Naive thymus-derived CD4-positive, alpha-beta T cell (primary cell): ENCODE data around the gene PAX6. TPM values are rescaled to one million over a fixed set of nuclear protein-coding genes. Genes with fewer than 3 reads are reported as not detected.
A peak's percentile ranks its signal among the peaks of the same experiment; 100 is the strongest.

Experiments
- ATAC-seq: fragments of 150-1000 bp; cut with Tn5 transposase; 2 replicates; pipeline ENCODE4 v1.10.0; 2021; ENCODE audit warnings: mild to moderate bottlenecking, moderate library complexity
- CTCF ChIA-PET: fragments of 350-600 bp; sonication (Branson Sonifier 250); formaldehyde crosslinking; loops from one replicate; lab custom pipeline; 2021; ENCODE audit warnings: antibody characterized with exemption; lab: Charles Lee
- POLR2A ChIA-PET: fragments of 350-600 bp; sonication (Branson Sonifier 250); formaldehyde crosslinking; loops from one replicate; lab custom pipeline; 2021; ENCODE audit warnings: antibody characterized with exemption, inconsistent platforms; lab: Charles Lee
- DNase-seq, 9 donors: peaks; one replicate each; pipeline versions ENCODE4 v3.0.0 to v3.0.0-alpha.2; 2020 to 2022; ENCODE audit warnings: mixed read lengths in 1 of 9
- H3K27ac ChIP-seq: one replicate; pipeline ENCODE4 v1.7.0; 2013; ENCODE audit warnings: mild to moderate bottlenecking, low read depth, low read length, moderate library complexity
- H3K27me3 ChIP-seq, 2 donors: one replicate each; pipeline ENCODE4 v1.7.0; 2013; ENCODE audit warnings: low read length in 2 of 2, mild to moderate bottlenecking in 2 of 2, moderate library complexity in 2 of 2; ENCODE audit not compliant: control insufficient read depth in 2 of 2, insufficient read depth in 2 of 2
- H3K36me3 ChIP-seq, 3 experiments: 1 replicate in 2 of 3; 2 replicates in 1 of 3; pipeline ENCODE4 v1.7.0; 2013; ENCODE audit warnings: low read length in 3 of 3, mild to moderate bottlenecking in 3 of 3, moderate library complexity in 1 of 3; ENCODE audit not compliant: insufficient read depth in 3 of 3, control insufficient read depth in 2 of 3
- H3K4me1 ChIP-seq, 2 donors: one replicate each; pipeline ENCODE4 v1.7.0; 2013; ENCODE audit warnings: low read length in 2 of 2, mild to moderate bottlenecking in 2 of 2, moderate library complexity in 1 of 2; ENCODE audit not compliant: control insufficient read depth in 2 of 2, insufficient read depth in 2 of 2
- H3K4me3 ChIP-seq: 2 replicates; pipeline ENCODE4 v1.7.0; 2013; ENCODE audit warnings: mild to moderate bottlenecking, low read length
- H3K9me3 ChIP-seq, 3 experiments: 1 replicate in 2 of 3; 2 replicates in 1 of 3; pipeline ENCODE4 v1.7.0; 2013; ENCODE audit warnings: low read length in 3 of 3; ENCODE audit not compliant: control insufficient read depth in 2 of 3
- H3K27ac Mint-ChIP-seq, 9 donors: one replicate each; pipeline ENCODE4 v1.8.0; 2020 to 2022; ENCODE audit warnings: mixed read lengths in 9 of 9, mild to moderate bottlenecking in 8 of 9, moderate library complexity in 5 of 9, inconsistent platforms in 2 of 9
- H3K27me3 Mint-ChIP-seq, 5 donors: one replicate each; pipeline ENCODE4 v1.8.0; 2021 to 2022; ENCODE audit warnings: mixed read lengths in 5 of 5, mild to moderate bottlenecking in 1 of 5
- H3K36me3 Mint-ChIP-seq, 5 donors: one replicate each; pipeline ENCODE4 v1.8.0; 2020 to 2022; ENCODE audit warnings: mixed read lengths in 5 of 5, mild to moderate bottlenecking in 3 of 5, inconsistent platforms in 1 of 5
- H3K4me1 Mint-ChIP-seq, 7 donors: one replicate each; pipeline ENCODE4 v1.8.0; 2020 to 2022; ENCODE audit warnings: mixed read lengths in 7 of 7, mild to moderate bottlenecking in 3 of 7, inconsistent platforms in 1 of 7
- H3K4me3 Mint-ChIP-seq, 10 donors: one replicate each; pipeline ENCODE4 v1.8.0; 2020 to 2022; ENCODE audit warnings: mild to moderate bottlenecking in 10 of 10, mixed read lengths in 10 of 10, moderate library complexity in 6 of 10, inconsistent platforms in 2 of 10
- H3K9me3 Mint-ChIP-seq, 11 donors: one replicate each; pipeline ENCODE4 v1.8.0; 2020 to 2022; ENCODE audit warnings: mixed read lengths in 11 of 11, mild to moderate bottlenecking in 4 of 11, inconsistent platforms in 1 of 11, moderate library complexity in 1 of 11
- intact Hi-C, 2 donors: fragments of 100-400 bp; cut with micrococcal nuclease; formaldehyde crosslinking; loops; one replicate each; pipeline ENCODE4 v1.15.1; 2023
- polyA plus RNA-seq, 2 donors: library from polyadenylated mRNA; unstranded; fragments of 300-500 nt; fragmentation: Illumina TruSeq; gene quantifications; one replicate each; pipeline ENCODE4 v1.2.3, GENCODE V29; 2021
- total RNA-seq, 6 experiments: library from RNA in 5 of 6; stranded (reverse) in 5 of 6; gene quantifications; 1 replicate in 5 of 6; 2 replicates in 1 of 6; pipeline ENCODE4 v1.2.3 and lab custom pipeline; 2021 to 2026

The PAX6 gene
- total and polyA plus RNA-seq, 7 experiments from 2014 or later = not detected

- peak overlapping the region in 1 of 9 donors; percentile 77 for H3K27ac Mint-ChIP-seq
- DNase-seq (no peak), ATAC-seq (no peak)
- ChIA-PET POLR2A (no interaction called here), CTCF (no interaction called here)
- Histone ChIP-seq H3K27me3 (peaks cover 11 to 36% of the 10 kb centered on the region in 2 donors), H3K9me3 (peaks cover 0 to 3% (median 0%) of the 10 kb centered on the region in 3 experiments), H3K4me1 (no peaks in the 10 kb centered on the region), H3K36me3 (no peaks in the 10 kb centered on the region), H3K4me3 (no peak overlapping the region), H3K27ac (no peak overlapping the region)
- H3K4me1 Mint-ChIP-seq = peaks cover 3 to 30% (median 21%) of the 10 kb centered on the region in 7 donors
- peaks cover 0 to 5% (median 1%) of the 10 kb centered on the region in 5 donors for H3K36me3 Mint-ChIP-seq
- H3K9me3 Mint-ChIP-seq = peaks cover 0 to 21% (median 2%) of the 10 kb centered on the region in 11 donors
- peaks cover 69 to 72% (median 70%) of the 10 kb centered on the region in 5 donors for H3K27me3 Mint-ChIP-seq
- intact Hi-C loops = loop anchor here in 1 of 2 donors (2.0 to 5.0 kb wide), 2 partner anchors 15 to 610 kb away; partner anchors contain the start of gene WT1
- peak overlapping the region in 6 of 10 donors; percentile 6 to 66 (median 44) for H3K4me3 Mint-ChIP-seq
Measured at GRCh38 chr11:31827455-31828206, 16.5 kb upstream of the PAX6 start.

GRCh38 chr11:31826536-31827438 is 15.7 kb upstream of the PAX6 start:
- peak overlapping the region in 7 of 10 donors; percentile 10 to 66 (median 51) for H3K4me3 Mint-ChIP-seq
- ATAC-seq = no peak
- H3K9me3 ChIP-seq = peaks cover 0 to 3% (median 0%) of the 10 kb centered on the region in 3 experiments
- ChIA-PET POLR2A (no interaction called here), CTCF (interaction anchor here (0.5 kb wide), 1 partner anchor 467 kb away, joined by 4 read pairs; no protein-coding TSS in a partner anchor)
- H3K27ac ChIP-seq = no peak overlapping the region
- H3K4me1 Mint-ChIP-seq = peaks cover 3 to 30% (median 21%) of the 10 kb centered on the region in 7 donors
- H3K27ac Mint-ChIP-seq = peak overlapping the region in 1 of 9 donors; percentile 77
- H3K4me3 ChIP-seq = no peak overlapping the region
- DNase-seq = no peak
- peaks cover 11 to 40% of the 10 kb centered on the region in 2 donors for H3K27me3 ChIP-seq
- peaks cover 0 to 9% (median 3%) of the 10 kb centered on the region in 5 donors for H3K36me3 Mint-ChIP-seq
- no peaks in the 10 kb centered on the region for H3K36me3 ChIP-seq
- H3K4me1 ChIP-seq = no peaks in the 10 kb centered on the region
- peaks cover 77 to 79% (median 78%) of the 10 kb centered on the region in 5 donors for H3K27me3 Mint-ChIP-seq
- intact Hi-C loops = loop anchor here in 1 of 2 donors (2.0 to 5.0 kb wide), 2 partner anchors 14 to 611 kb away; partner anchors contain the start of gene WT1
- H3K9me3 Mint-ChIP-seq = peaks cover 0 to 26% (median 5%) of the 10 kb centered on the region in 11 donors

GRCh38 chr11:31825838-31826484 is 14.8 kb upstream of the PAX6 start:
- H3K27ac Mint-ChIP-seq = peak overlapping the region in 1 of 9 donors; percentile 62
- intact Hi-C loops = loop anchor here in 1 of 2 donors (2.0 to 5.0 kb wide), 3 partner anchors 13 to 611 kb away; partner anchors contain the start of gene WT1
- H3K36me3 ChIP-seq = no peaks in the 10 kb centered on the region
- peaks cover 0 to 34% (median 5%) of the 10 kb centered on the region in 11 donors for H3K9me3 Mint-ChIP-seq
- H3K27me3 Mint-ChIP-seq = peaks cover 85 to 87% (median 86%) of the 10 kb centered on the region in 5 donors
- H3K27ac ChIP-seq = no peak overlapping the region
- ATAC-seq = no peak
- CTCF ChIA-PET = no interaction called here
- POLR2A ChIA-PET = interaction anchor here (0.5 kb wide), 1 partner anchor 35 kb away, joined by 3 read pairs; no protein-coding TSS in a partner anchor
- peaks cover 0 to 3% (median 0%) of the 10 kb centered on the region in 3 experiments for H3K9me3 ChIP-seq
- H3K4me3 ChIP-seq = no peak overlapping the region
- peaks cover 3 to 30% (median 21%) of the 10 kb centered on the region in 7 donors for H3K4me1 Mint-ChIP-seq
- peaks cover 11 to 48% of the 10 kb centered on the region in 2 donors for H3K27me3 ChIP-seq
- no peak for DNase-seq
- H3K4me1 ChIP-seq = no peaks in the 10 kb centered on the region
- H3K36me3 Mint-ChIP-seq = peaks cover 0 to 12% (median 3%) of the 10 kb centered on the region in 5 donors
- H3K4me3 Mint-ChIP-seq = peak overlapping the region in 8 of 10 donors; percentile 10 to 55 (median 33)

GRCh38 chr11:31824879-31825837 is 14.0 kb upstream of the PAX6 start:
- Mint-ChIP-seq H3K9me3 (peaks cover 0 to 34% (median 5%) of the 10 kb centered on the region in 11 donors), H3K27ac (peak overlapping the region in 1 of 9 donors; percentile 73), H3K4me1 (peaks cover 3 to 30% (median 21%) of the 10 kb centered on the region in 7 donors), H3K27me3 (peaks cover 83 to 91% (median 88%) of the 10 kb centered on the region in 5 donors), H3K4me3 (peak overlapping the region in 9 of 10 donors; percentile 4 to 55 (median 32)), H3K36me3 (peaks cover 0 to 12% (median 3%) of the 10 kb centered on the region in 5 donors)
- ATAC-seq (no peak), DNase-seq (no peak)
- Histone ChIP-seq H3K27ac (no peak overlapping the region), H3K9me3 (peaks cover 0 to 3% (median 0%) of the 10 kb centered on the region in 3 experiments), H3K27me3 (peaks cover 11 to 50% of the 10 kb centered on the region in 2 donors), H3K4me3 (no peak overlapping the region), H3K36me3 (no peaks in the 10 kb centered on the region), H3K4me1 (no peaks in the 10 kb centered on the region)
- ChIA-PET CTCF (no interaction called here), POLR2A (no interaction called here)
- intact Hi-C loops = loop anchor here in 1 of 2 donors (2.0 to 5.0 kb wide), 2 partner anchors 24 to 612 kb away; partner anchors contain the start of gene WT1

GRCh38 chr11:31824332-31824878 is 13.3 kb upstream of the PAX6 start:
- DNase-seq = no peak
- Mint-ChIP-seq H3K36me3 (peaks cover 0 to 12% (median 3%) of the 10 kb centered on the region in 5 donors), H3K4me3 (peak overlapping the region in 6 of 10 donors; percentile 12 to 51 (median 24)), H3K9me3 (peaks cover 0 to 34% (median 5%) of the 10 kb centered on the region in 11 donors), H3K27ac (peak overlapping the region in 1 of 9 donors; percentile 73), H3K27me3 (peaks cover 81 to 89% (median 86%) of the 10 kb centered on the region in 5 donors), H3K4me1 (peaks cover 3 to 30% (median 21%) of the 10 kb centered on the region in 7 donors)
- no peaks in the 10 kb centered on the region for H3K4me1 ChIP-seq
- ChIA-PET CTCF (no interaction called here), POLR2A (no interaction called here)
- no peaks in the 10 kb centered on the region for H3K36me3 ChIP-seq
- no peak for ATAC-seq
- no peak overlapping the region for H3K4me3 ChIP-seq
- H3K27me3 ChIP-seq = peaks cover 11 to 53% of the 10 kb centered on the region in 2 donors
- intact Hi-C loops = loop anchor here in 1 of 2 donors (2.0 kb wide), 1 partner anchor 24 kb away; no protein-coding TSS in a partner anchor
- H3K9me3 ChIP-seq = peaks cover 0 to 3% (median 0%) of the 10 kb centered on the region in 3 experiments
- no peak overlapping the region for H3K27ac ChIP-seq
